ENCODE results near the gene POLR3GL.
A peak's percentile ranks its signal among the peaks of the same experiment; 100 is the strongest.

POLR3GL gene

DNA sequence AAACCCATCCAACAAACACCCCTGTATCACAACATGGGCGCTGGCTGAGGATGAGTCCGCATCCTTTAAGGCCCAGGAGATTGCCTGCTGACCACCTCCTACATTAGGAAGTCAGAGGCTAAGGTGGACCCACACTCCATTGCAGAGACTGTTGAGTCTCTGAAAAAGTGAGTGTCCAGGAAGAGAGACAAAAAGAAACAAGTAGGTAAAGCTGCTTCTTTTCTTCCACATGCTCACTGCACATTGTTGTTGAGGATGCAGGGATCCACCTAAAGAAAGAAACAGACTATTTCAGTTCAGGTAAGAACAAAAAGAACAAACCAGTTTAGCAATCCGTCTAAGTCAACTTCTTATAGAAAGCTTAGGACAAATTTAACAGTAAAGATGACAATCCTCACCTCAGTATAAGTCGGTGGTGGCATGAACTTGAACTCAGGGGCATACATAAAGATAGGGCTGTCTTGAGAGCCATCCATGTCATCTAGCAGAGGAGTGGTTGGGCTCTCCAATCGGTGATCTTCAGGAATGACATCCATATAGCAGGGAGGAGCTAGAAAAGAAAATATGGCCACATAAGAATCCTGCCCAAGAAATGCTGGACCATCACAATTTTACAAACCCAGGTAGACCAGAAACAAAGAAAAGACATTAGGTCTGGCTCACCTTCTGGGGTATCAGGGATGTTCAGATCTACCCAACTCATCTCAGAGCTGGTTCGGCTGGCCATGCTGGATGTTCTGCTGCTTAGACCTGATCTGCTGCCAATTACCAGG lies 29.3 kb downstream of the POLR3GL start:
- no peak for DNase-seq

DNA sequence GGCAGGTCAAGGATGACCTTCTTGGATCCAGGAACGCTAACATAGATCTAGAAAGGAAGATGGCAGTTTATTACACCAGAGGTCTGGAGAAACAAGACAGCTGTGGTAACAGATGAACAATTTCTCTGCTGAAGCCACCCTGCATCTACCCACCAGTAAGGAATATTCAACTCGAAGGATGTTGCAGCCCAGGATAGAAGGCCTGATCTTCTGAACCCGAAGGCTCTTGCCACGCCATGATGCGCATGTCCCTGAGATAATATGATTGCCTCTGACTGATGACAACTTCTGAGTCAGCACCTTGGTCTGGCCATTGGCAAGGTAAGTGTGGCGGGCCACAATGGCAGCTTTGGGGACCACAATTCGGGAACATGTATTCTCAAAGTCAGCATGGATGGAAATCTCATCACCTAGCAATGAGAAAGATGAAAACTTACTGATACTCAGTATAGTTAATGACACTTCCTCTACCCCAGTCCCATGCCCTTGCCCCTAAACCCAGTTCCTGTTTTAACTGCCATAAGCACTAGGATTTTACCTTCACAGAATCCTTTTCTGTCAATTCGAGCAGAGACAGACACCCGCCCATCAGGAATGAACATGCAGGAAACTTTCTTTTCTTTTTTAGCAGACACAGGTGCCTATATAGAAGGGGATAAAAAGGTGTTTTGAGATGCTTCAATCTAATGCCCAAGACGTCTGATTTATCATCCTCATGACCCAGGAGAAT lies 30.1 kb downstream of the POLR3GL start:
- DNase-seq = no peak

DNA sequence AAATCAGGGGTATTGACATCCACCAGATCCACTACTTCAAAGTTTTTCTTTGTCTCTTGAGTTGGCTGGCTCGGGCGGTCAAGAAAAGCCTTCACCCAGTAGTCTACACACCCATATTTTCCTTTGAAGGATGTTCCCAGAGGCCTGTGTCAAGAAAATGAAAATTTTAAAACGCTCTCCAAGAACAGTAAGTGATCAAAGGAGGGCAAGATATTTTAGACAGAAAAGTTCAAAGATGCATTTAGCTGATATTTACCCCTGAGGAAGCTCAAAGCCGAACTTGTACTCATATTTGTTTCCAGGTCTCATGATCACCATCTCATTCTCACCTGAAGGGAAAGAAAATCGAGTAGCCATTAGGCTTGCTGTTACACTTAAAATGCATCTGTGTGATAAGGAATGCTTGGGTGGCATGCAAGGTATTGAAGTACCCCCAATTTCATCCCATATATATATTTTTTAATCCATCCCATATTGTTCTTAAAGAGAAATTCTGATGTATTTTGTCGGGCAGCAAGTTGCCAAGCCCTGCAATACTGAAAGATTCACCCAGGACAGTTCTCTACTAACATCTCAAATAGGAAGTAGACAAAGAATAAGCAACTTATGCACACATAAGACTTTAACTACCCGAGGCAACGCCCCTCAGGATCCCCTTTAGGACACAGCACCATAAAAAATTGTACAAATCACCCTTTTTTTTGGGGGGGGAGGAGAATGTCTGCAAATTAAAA lies 30.8 kb downstream of the POLR3GL start:
- no peak for DNase-seq

DNA sequence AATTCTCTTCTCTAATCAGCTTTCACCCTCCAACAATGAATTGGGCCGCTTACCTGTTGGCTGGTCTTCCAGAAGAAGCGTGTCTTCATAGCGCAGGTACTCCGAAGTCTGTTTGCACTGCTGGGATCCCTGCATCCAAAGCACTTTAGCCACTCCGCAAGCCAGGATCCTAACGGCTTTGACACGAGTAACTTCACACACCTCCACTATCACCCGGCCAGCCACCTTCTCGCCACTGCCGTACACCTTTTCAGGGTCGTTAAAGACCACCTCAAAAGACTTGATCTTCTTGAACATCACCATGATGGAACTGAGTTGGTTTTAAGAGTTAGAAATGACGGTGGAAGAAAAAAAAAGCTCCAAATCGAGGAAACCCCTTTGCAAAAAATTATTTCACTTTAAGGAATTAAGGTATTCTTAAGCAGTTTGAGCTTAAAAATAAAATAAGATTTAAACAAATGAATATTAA lies 31.5 kb downstream of the POLR3GL start:
- DNase-seq = no peak

DNA sequence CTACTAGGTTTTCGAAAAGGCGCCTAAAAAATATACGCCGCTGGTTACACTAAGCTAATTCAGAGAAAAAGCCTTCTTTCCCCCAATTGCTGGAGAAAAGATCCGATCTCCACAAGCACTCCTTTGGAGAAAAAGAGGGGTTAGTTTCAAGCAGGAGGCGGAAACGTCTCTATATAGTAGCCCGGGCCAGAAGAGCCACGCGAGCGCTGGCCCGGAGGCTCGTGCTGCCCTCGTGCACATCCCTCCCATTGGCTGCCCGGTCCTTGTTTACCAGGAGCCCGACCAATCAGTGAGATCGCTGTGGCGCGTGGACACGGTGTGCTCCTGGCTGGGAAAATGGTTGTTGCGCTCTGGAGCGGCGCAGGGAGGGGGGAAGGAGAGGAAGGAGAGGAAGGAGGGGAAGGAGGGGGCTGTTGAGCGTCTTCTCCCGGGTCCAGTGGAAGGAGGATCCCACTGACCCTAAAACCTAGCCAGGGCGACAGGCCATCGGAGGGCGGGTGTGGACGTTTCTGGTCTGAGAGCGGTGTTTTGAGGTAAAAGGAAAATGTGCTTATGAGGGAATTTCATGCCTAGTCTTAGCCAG lies 32.0 kb downstream of the POLR3GL start, which contains the start of gene TXNIP:
Gene TXNIP, minus strand, starts transcription at position 147 of the 583 bp plus-strand sequence. CDS start 313 bp downstream, outside the sequence.
- DNase-seq = peak; percentile 98

DNA sequence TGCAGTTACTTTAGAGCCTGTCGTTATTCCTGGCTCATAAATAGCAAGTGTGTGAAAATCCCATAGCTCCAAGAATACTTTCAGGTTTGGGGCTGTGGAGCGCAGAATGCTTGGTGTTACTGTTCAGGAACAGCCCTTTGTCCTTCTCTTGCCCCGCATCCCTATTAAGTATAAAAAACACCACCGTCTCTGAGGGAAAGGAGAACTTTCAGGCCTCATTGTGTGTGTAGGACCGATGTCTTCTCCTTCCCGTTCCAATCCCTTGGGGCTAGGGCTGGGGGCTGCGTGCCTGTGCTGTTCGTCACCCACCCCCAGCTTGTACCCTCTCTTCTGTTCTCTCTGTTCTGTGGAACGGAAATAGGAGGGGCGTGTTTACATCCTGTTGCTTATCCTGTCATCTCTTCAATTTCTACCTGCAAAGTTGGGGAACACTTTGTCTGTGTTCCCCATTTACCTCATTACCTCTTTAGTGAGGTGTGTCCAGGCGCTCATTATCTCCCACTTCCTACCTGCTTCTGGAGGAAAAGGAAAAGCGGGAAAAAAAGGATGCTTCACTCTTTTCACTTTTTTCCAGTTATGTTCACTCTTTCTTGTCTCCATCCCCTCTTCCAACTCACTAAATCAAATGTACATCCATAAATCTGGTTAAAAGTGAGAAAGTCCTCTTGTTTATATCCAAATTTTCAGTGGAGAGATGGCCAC lies 32.7 kb downstream of the POLR3GL start:
- no peak for DNase-seq

DNA sequence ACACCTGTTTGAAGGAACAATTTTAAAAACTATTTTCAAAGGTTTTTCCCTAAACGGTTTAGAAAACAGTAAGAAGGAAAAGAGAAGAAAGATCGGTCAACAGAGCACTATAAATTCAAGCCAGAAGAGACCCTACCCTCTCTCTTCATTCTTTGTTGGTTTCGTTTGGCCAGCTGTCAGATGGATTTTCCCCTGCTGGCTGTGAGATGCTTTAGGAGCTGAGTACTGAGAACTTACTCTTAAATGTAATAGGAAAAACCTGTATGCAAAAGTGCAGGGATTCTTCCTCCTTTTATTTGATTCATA lies 33.2 kb downstream of the POLR3GL start:
- no peak for DNase-seq

DNA sequence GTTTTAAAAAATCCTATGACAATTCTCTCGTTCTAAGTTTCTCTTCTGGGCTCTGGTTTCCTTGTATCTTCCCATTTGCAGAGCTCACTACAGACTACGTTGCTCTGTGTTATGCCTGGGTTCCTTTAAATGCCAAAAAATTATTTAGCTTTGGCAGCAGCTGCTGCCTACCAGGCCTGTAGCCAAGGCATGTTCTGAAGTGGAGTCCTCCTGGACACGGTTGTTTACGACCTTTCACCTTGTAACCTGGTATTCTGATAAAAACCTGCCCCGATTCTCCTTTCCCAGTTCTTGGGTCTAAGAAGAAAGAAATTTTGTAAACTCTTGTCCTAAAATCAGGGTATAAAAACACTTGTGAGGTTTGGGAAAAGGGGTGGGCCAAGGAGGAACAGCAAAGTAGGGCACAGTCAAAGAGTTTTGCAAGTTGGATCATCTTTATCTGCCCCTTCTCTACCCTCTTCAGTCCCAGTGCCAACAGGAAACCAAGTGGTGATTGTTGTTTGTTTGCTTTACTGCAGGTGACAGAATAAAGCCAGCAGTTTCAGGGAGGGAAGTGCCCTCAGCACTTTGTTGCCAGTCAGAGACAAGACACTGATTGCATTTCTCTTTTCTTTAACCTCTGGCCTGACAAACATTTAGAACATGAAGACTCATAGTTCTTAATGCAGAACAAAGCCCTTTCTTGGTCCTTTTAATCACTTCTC lies 35.0 kb downstream of the POLR3GL start:
- peak; percentile 62 for DNase-seq

DNA sequence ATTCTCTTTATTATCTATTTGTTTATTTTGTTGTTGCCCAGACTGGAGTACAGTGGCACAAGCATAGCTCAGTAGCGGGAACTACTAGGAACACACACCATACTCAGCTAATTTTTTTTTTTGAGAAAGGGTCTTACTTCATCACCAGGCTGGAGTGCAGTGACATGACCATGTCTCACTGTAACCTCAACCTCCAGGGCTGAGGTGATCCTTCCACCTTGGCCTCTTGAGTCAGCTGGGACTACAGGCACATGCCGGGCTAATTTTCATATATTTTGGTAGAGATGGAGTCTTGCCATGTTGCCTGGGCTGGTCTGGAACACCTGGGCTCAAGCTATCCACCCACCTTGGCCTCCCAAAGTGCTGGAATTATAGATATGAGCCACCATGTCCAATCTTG lies 37.2 kb downstream of the POLR3GL start:
- no peak for DNase-seq

DNA sequence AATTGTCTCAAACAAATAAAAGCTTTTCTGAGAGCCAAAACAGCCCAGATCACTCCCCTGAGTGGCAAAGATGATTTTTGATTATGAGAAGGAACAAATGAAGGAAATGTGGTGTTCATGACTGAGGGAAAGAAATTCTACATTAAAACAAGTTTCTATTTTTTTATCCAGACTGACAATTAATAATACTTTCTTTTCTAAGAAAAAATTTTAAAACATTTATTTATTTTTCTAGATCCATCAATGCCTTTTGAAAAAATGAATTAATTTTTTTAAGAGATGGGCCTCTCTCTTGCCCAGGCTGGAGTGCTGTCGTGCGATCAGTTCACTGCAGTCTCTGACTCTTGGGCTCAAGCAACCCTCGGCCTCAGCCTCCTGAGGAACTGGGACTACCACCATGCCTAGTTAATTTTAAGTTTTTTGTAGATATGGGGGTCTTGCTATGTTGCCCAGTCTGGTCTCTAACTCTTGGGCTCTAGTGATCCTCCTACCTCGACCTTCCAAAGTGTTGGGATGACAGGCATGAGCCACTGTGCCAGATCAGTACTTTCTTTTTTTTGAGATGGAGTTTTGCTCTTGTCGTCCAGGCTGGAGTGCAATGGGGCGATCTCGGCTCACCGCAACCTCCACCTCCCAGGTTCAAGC lies 43.1 kb downstream of the POLR3GL start:
- no peak for DNase-seq

DNA sequence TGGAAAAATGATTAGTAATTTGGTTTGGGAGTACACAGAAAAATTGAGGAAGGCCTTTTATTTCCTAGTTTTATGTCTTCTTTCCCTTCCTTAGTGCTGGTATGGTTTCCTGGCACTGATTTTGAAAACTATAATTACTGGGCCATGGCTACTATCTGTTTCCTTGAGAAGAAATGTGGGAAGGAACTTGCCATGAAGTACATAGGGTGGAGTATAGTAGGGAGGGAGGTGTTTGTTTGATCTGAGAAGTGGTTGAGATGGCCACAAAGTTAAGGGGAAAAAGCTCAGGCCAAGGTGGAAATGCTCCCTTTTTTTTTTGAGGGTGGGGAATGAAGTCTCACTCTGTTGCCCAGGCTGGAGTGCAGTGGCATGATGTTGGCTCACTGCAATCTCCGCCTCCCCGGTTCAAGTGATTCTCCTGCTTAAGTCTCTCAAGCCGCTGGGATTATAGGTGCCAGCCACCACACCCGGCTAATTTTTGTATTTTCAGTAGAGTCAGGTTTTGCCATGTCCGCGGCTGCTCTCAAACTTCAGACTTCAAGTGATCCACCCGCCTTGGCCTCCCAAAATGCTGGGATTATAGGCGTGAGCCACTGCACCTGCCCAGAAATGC lies 45.7 kb downstream of the POLR3GL start:
- no peak for DNase-seq

DNA sequence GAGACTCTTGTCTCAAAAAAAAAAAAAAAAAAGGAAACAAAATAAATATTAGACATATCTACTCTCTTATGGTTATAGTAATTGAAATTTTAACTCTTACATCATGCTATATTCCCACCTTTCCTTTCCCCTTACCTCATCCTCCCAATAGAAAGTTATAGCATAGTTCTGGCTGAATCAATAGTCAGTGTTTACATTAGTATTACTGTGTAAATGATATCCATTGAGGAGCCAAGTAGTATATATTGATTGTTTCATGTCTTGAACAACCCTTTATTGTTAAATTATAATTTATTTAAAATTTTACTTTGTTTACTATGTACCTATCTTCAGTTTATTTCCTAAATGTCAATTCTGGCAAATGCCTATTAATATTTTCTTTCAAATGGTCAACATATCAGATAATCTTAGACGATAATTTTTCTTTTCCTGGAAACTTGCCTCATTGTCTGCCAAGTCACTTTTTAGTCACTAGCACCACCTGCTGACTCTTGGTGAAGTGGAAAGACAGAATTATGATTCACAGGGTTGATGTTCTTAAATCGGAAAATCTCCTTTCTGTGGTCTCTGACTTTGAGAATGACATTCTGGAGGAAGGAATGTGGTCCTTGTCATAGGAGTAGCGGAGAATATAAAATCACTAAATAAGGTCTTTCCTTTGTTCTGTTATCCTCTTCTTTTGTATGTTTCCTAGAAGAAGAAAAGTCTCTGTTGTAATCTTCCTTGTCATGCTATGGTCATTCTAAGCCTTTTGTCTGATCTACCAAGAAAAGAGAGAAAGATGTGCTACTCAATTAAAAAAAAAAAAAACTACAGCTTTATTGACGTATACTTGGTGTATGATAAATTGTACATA lies 48.4 kb downstream of the POLR3GL start:
- DNase-seq = peak; percentile 79

DNA sequence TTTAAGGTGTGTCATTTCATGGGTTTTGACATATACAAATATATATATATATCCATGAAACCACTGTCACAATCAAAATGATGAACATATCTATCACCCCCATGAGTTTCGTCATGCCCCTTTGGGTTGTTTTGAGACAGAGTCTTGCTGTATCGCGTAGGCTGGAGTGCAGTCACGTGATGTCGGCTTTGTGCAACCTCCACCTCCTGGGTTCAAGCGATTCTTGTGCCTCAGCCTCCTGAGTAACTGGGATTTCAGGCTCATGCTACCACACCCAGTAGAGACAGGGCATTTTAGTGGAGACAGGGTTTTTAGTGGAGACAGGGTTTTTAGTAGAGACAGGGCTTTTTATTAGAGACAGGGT lies 49.1 kb downstream of the POLR3GL start:
- no peak for DNase-seq

DNA sequence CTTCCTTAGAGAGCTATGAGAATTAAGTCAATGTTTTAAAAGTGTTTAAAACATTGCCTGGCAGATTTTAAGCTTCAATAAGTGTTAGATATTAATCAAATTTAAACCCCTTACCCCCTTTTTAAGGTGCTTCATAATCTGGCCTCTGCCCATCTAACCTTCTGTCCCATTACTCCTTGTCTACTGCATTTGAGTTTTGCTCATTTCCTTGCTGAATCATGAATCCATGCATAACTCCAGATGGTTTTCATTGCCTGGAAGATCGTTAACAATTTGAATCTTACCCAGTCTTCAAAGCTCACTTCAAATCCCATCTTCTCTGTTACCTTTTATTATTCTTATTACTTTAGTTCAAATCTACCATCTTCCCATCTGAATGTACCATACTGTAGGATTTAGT lies 52.4 kb downstream of the POLR3GL start:
- DNase-seq = no peak

DNA sequence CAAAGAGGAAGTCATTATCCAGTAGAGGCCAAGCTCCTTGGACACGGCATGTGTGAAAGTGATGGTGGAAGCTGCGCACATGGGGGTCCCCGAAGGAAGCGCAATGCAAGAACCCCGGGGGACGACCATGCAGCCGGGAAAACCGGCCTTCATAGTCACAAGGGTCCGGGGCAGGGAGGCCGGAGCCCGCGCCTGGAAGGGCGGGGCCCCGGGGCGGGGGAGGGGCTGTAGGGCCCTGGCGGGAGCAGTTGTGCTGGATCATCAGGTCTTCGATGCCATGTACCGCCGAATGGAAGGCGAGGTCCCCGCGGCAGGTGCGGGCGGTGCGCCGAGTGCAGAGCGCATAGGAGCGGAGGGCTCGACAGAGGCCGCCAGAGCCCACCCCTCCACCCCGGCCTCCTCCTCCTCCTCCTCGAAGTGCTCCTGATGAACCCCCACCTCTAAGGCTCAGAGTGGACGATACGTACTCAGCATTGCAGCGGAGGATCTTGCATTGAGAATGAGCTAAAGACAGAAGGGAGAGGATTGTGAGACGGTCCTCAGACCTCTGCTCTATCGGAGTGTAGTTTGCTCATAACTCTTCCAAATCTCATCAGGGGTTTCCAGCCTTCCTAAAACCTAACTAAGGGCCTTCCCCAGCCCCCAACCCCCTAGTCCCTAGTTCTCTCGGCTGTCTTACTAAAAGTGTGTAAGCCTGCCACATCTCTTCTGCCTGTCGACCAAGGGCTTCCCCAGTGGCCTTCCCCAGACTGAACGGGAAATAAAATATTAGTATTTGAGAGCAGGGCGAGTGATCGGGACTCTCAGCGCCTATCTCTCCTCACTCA lies 55.0 kb downstream of the POLR3GL start:
- DNase-seq = no peak

DNA sequence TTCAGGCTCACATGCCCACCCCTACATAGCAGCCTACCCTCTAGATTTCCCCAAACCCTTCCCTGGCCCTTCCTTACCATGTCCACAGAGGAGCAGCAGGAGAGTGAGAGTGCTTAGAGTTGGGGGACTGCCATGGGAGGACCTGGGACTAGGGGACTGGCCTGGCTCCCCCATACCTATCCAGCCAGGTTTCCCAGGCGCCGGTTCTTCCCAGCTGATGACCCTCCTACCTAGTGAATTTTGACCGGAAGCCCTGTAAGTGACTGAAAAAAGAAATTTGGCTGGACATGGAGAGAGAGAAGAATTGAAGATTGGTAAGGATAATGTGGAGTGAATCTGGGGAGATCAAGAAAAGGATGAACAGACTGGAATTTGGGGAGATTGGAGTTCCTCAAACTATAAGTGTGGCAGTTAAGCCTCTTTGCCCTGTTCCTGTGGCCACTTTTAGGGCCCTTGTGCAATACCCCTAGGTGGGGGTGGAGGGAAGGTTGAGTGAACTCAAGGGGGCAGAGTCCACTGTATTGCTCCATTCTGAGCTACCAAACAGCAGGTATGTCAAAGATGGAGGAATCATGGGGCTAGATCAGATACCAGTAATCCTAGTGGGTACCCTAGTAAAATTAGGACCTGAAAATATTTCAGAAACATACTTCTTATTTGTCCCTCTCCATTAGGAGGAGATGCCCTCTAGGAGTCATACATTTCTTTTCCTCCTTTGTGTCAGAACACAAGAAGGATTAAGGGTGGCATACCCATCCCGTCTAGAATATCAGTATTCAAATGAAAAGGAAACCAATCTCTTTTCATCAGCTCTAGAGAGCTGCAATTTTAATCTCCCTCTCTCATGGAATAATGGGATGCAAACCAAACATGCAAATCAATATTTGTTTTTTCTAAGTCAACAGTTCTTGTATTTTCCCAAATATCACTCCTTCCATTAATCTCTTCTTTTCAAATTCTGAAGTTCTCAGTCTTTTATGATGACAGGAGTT lies 55.9 kb downstream of the POLR3GL start:
- no peak for DNase-seq

DNA sequence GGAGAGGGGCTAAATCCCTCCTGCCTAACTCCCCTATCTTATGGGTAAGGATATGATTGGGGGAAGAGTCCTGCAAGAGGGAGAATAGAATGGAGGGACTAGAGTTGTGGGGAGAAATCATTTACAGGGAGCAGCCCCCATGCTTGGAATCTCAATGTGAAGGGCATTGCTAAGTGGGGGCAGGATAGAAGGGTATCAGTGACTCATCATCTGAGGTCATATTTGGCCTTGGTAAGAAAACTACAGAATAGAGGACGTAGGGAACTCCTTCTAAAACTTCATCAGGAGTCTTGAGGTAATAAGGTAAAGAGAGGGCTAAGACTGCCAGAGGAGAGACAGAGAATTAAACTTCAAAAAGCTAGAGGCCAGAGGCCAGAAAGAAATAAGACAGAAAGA lies 56.6 kb downstream of the POLR3GL start:
- no peak for DNase-seq

Data from NCI-H2081 treated with DMSO at 0.1 percent for 48 hours (cell line).